Measurements from ENCODE around the gene MEIS2.

The MEIS2 gene

GRCh38 chr15:37100966-37101215, 542 bp upstream of the MEIS2 start:
- in situ Hi-C loops (cut with MboI; ENCODE audit: low sequenced_read_pairs): loop anchor here (25.0 kb wide), 1 partner anchor 214 kb away; no protein-coding TSS in a partner anchor

GRCh38 chr15:37099319-37100108, 835 bp downstream of the MEIS2 start:
- in situ Hi-C loops (cut with MboI; ENCODE audit: low sequenced_read_pairs): loop anchor here (25.0 kb wide), 1 partner anchor 212 kb away; no protein-coding TSS in a partner anchor

GRCh38 chr15:37098468-37099318, 1.7 kb downstream of the MEIS2 start:
- in situ Hi-C loops (cut with MboI; ENCODE audit: low sequenced_read_pairs): no loop called here

- in situ Hi-C loops (cut with MboI; ENCODE audit: low sequenced_read_pairs): no loop called here
These were observed 3.0 kb downstream of the MEIS2 start for GRCh38 chr15:37097144-37097919.

- in situ Hi-C loops (cut with MboI; ENCODE audit: low sequenced_read_pairs): no loop called here
These were observed 3.7 kb downstream of the MEIS2 start for GRCh38 chr15:37096558-37097143.

- in situ Hi-C loops (cut with MboI; ENCODE audit: low sequenced_read_pairs): no loop called here
These were observed 4.4 kb downstream of the MEIS2 start for GRCh38 chr15:37095770-37096557.

- in situ Hi-C loops (cut with MboI; ENCODE audit: low sequenced_read_pairs): no loop called here
These were observed 5.2 kb downstream of the MEIS2 start for GRCh38 chr15:37094915-37095711.

- in situ Hi-C loops (cut with MboI; ENCODE audit: low sequenced_read_pairs): no loop called here
These were observed 5.9 kb downstream of the MEIS2 start for GRCh38 chr15:37094333-37094914.

- in situ Hi-C loops (cut with MboI; ENCODE audit: low sequenced_read_pairs): no loop called here
These were observed 6.6 kb downstream of the MEIS2 start for GRCh38 chr15:37093480-37094332.

- in situ Hi-C loops (cut with MboI; ENCODE audit: low sequenced_read_pairs): no loop called here
These were observed 9.7 kb downstream of the MEIS2 start for GRCh38 chr15:37090543-37091175.

GRCh38 chr15:37088436-37088835, 11.9 kb downstream of the MEIS2 start:
- in situ Hi-C loops (cut with MboI; ENCODE audit: low sequenced_read_pairs): no loop called here

- in situ Hi-C loops (cut with MboI; ENCODE audit: low sequenced_read_pairs): no loop called here
These were observed 13.2 kb downstream of the MEIS2 start for GRCh38 chr15:37087131-37087588.

GRCh38 chr15:37086521-37086920, 13.8 kb downstream of the MEIS2 start:
- in situ Hi-C loops (cut with MboI; ENCODE audit: low sequenced_read_pairs): no loop called here

- in situ Hi-C loops (cut with MboI; ENCODE audit: low sequenced_read_pairs): no loop called here
These were observed 14.2 kb downstream of the MEIS2 start for GRCh38 chr15:37086120-37086519.

GRCh38 chr15:37084602-37085001, 15.7 kb downstream of the MEIS2 start:
- in situ Hi-C loops (cut with MboI; ENCODE audit: low sequenced_read_pairs): no loop called here

GRCh38 chr15:37083610-37084009, 16.7 kb downstream of the MEIS2 start:
- in situ Hi-C loops (cut with MboI; ENCODE audit: low sequenced_read_pairs): no loop called here

- in situ Hi-C loops (cut with MboI; ENCODE audit: low sequenced_read_pairs): no loop called here
These were observed 18.4 kb downstream of the MEIS2 start for GRCh38 chr15:37081983-37082382.
